ENCODE measurements around the gene LAX1. TPM values are rescaled to one million over a fixed set of nuclear protein-coding genes. Genes with fewer than 3 reads are reported as not detected.

The LAX1 gene
- total and polyA plus RNA-seq, 10 of the 15 experiments (the other 5 are each of a cell fraction or from before 2014, with no cell fraction given) = 2.1 to 15.0 (median 9.0) TPM

- TF ChIP-seq, protein P1, sequence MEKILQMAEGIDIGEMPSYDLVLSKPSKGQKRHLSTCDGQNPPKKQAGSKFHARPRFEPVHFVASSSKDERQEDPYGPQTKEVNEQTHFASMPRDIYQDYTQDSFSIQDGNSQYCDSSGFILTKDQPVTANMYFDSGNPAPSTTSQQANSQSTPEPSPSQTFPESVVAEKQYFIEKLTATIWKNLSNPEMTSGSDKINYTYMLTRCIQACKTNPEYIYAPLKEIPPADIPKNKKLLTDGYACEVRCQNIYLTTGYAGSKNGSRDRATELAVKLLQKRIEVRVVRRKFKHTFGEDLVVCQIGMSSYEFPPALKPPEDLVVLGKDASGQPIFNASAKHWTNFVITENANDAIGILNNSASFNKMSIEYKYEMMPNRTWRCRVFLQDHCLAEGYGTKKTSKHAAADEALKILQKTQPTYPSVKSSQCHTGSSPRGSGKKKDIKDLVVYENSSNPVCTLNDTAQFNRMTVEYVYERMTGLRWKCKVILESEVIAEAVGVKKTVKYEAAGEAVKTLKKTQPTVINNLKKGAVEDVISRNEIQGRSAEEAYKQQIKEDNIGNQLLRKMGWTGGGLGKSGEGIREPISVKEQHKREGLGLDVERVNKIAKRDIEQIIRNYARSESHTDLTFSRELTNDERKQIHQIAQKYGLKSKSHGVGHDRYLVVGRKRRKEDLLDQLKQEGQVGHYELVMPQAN (conservative IDR thresholded peaks at IDR 0.05) = no peak
- TF ChIP-seq YY1 (IDR thresholded peaks at IDR 0.05; ENCODE audit: low read depth, low read length) (peak; percentile 20; the same call in 1 of the 2 replicates), SIX5 (IDR thresholded peaks at IDR 0.05; ENCODE audit: low read depth, low read length, severe bottlenecking) (no peak), HDAC6 (IDR thresholded peaks at IDR 0.05; ENCODE audit: unreplicated experiment) (no peak), ATF2 (IDR thresholded peaks at IDR 0.05; ENCODE audit: low read length) (no peak), BCL11A (IDR thresholded peaks at IDR 0.05; ENCODE audit: low read depth, low read length) (no peak), SMC3 (IDR thresholded peaks at IDR 0.05; ENCODE audit: borderline replicate concordance, low read length) (0 out of 2 replicates have a peak, but pooled peaks have one; percentile 1), KAT2A (conservative IDR thresholded peaks at IDR 0.05; ENCODE audit: control insufficient read depth, low read depth, low read length) (no peak), POLR2A (IDR thresholded peaks at IDR 0.05; ENCODE audit: low read depth, low read length) (peak; percentile 96), SMARCA5 (IDR thresholded peaks at IDR 0.05) (no peak)
- TF ChIP-seq, protein P2, sequence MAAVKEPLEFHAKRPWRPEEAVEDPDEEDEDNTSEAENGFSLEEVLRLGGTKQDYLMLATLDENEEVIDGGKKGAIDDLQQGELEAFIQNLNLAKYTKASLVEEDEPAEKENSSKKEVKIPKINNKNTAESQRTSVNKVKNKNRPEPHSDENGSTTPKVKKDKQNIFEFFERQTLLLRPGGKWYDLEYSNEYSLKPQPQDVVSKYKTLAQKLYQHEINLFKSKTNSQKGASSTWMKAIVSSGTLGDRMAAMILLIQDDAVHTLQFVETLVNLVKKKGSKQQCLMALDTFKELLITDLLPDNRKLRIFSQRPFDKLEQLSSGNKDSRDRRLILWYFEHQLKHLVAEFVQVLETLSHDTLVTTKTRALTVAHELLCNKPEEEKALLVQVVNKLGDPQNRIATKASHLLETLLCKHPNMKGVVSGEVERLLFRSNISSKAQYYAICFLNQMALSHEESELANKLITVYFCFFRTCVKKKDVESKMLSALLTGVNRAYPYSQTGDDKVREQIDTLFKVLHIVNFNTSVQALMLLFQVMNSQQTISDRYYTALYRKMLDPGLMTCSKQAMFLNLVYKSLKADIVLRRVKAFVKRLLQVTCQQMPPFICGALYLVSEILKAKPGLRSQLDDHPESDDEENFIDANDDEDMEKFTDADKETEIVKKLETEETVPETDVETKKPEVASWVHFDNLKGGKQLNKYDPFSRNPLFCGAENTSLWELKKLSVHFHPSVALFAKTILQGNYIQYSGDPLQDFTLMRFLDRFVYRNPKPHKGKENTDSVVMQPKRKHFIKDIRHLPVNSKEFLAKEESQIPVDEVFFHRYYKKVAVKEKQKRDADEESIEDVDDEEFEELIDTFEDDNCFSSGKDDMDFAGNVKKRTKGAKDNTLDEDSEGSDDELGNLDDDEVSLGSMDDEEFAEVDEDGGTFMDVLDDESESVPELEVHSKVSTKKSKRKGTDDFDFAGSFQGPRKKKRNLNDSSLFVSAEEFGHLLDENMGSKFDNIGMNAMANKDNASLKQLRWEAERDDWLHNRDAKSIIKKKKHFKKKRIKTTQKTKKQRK (IDR thresholded peaks at IDR 0.05; ENCODE audit: low read depth, low read length) = no peak
- TF ChIP-seq, protein P3, sequence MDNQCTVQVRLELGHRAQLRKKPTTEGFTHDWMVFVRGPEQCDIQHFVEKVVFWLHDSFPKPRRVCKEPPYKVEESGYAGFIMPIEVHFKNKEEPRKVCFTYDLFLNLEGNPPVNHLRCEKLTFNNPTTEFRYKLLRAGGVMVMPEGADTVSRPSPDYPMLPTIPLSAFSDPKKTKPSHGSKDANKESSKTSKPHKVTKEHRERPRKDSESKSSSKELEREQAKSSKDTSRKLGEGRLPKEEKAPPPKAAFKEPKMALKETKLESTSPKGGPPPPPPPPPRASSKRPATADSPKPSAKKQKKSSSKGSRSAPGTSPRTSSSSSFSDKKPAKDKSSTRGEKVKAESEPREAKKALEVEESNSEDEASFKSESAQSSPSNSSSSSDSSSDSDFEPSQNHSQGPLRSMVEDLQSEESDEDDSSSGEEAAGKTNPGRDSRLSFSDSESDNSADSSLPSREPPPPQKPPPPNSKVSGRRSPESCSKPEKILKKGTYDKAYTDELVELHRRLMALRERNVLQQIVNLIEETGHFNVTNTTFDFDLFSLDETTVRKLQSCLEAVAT (IDR thresholded peaks at IDR 0.05) = no peak
- TF ChIP-seq, protein P4, sequence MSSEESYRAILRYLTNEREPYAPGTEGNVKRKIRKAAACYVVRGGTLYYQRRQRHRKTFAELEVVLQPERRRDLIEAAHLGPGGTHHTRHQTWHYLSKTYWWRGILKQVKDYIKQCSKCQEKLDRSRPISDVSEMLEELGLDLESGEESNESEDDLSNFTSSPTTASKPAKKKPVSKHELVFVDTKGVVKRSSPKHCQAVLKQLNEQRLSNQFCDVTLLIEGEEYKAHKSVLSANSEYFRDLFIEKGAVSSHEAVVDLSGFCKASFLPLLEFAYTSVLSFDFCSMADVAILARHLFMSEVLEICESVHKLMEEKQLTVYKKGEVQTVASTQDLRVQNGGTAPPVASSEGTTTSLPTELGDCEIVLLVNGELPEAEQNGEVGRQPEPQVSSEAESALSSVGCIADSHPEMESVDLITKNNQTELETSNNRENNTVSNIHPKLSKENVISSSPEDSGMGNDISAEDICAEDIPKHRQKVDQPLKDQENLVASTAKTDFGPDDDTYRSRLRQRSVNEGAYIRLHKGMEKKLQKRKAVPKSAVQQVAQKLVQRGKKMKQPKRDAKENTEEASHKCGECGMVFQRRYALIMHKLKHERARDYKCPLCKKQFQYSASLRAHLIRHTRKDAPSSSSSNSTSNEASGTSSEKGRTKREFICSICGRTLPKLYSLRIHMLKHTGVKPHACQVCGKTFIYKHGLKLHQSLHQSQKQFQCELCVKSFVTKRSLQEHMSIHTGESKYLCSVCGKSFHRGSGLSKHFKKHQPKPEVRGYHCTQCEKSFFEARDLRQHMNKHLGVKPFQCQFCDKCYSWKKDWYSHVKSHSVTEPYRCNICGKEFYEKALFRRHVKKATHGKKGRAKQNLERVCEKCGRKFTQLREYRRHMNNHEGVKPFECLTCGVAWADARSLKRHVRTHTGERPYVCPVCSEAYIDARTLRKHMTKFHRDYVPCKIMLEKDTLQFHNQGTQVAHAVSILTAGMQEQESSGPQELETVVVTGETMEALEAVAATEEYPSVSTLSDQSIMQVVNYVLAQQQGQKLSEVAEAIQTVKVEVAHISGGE (CRISPR knock-in tag; IDR thresholded peaks at IDR 0.05) = no peak
- TF ChIP-seq, protein P5, sequence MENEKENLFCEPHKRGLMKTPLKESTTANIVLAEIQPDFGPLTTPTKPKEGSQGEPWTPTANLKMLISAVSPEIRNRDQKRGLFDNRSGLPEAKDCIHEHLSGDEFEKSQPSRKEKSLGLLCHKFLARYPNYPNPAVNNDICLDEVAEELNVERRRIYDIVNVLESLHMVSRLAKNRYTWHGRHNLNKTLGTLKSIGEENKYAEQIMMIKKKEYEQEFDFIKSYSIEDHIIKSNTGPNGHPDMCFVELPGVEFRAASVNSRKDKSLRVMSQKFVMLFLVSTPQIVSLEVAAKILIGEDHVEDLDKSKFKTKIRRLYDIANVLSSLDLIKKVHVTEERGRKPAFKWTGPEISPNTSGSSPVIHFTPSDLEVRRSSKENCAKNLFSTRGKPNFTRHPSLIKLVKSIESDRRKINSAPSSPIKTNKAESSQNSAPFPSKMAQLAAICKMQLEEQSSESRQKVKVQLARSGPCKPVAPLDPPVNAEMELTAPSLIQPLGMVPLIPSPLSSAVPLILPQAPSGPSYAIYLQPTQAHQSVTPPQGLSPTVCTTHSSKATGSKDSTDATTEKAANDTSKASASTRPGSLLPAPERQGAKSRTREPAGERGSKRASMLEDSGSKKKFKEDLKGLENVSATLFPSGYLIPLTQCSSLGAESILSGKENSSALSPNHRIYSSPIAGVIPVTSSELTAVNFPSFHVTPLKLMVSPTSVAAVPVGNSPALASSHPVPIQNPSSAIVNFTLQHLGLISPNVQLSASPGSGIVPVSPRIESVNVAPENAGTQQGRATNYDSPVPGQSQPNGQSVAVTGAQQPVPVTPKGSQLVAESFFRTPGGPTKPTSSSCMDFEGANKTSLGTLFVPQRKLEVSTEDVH (IDR thresholded peaks at IDR 0.05; ENCODE audit: low read depth, partially characterized antibody) = no peak
Observed at GRCh38 chr1:203765029-203765837, at the start of gene LAX1 (continued).

Measured in GM12878 (cell line).